Body of pancreas (tissue), 4 donors: ENCODE measurements around the gene ATP8B2.

Experiments used
- CTCF ChIP-seq, 7 experiments: fragments of 450-650 bp in 4 of 7; fragments of 200-600 bp in 3 of 7; sonication (generic) in 3 of 7; IDR thresholded peaks; one replicate each; pipeline ENCODE4 v1.5.1; 2016 to 2019; ENCODE audit warnings: antibody characterized with exemption in 7 of 7
- POLR2A ChIP-seq, 3 donors: fragments of 450-650 bp; IDR thresholded peaks; one replicate each; pipeline ENCODE4 v1.6.1; 2016; ENCODE audit warnings: antibody characterized with exemption in 3 of 3, mild to moderate bottlenecking in 2 of 3

- TF ChIP-seq CTCF (IDR thresholded peaks at IDR 0.05) (no peak), POLR2A (IDR thresholded peaks at IDR 0.05) (no peak)
Measured at GRCh38 chr1:154386643-154387352, 61.5 kb downstream of the ATP8B2 start.
